A549 (cell line): ENCODE data around the gene EML4.

ENCODE experiments used
- CTCF ChIP-seq: fragments of >200 bp; sonication (Bioruptor Twin); formaldehyde crosslinking; IDR thresholded peaks from 3 replicates; pipeline ENCODE4 v1.5.1; 2016
- FOSL2 ChIP-seq, 2 experiments: fragments of 450-650 bp in 1 of 2; fragments of >200 bp in 1 of 2; sonication (Bioruptor Twin) in 1 of 2; formaldehyde crosslinking; IDR thresholded peaks; 2 replicates each; pipeline versions ENCODE4 v1.5.0 to v1.6.1; 2016 to 2020; ENCODE audit warnings: mild to moderate bottlenecking in 1 of 2, moderate library complexity in 1 of 2
- HDAC2 ChIP-seq: fragments of 200-600 bp; sonication (generic); IDR thresholded peaks from 2 replicates; pipeline ENCODE4 v1.6.1; 2016
- JUN ChIP-seq, 2 experiments: fragments of >200 bp; sonication (Bioruptor Twin); formaldehyde crosslinking; IDR thresholded peaks; 2 replicates in 1 of 2; 3 replicates in 1 of 2; pipeline ENCODE4 v1.6.1; 2016 to 2017
- KDM1A ChIP-seq: fragments of 200-600 bp; sonication (generic); IDR thresholded peaks from 2 replicates; pipeline ENCODE4 v1.6.1; 2016; ENCODE audit warnings: low read depth, mild to moderate bottlenecking
- MAX ChIP-seq: IDR thresholded peaks from 2 replicates; pipeline ENCODE4 v1.6.1; 2012
- POLR2A ChIP-seq: IDR thresholded peaks from 2 replicates; pipeline ENCODE4 v1.6.1; 2012; ENCODE audit warnings: mild to moderate bottlenecking, low read length
- REST ChIP-seq: fragments of 200-600 bp; sonication (generic); IDR thresholded peaks from 2 replicates; pipeline ENCODE4 v1.6.1; 2016; ENCODE audit warnings: antibody characterized with exemption, mild to moderate bottlenecking, moderate library complexity
- TF ChIP-seq, protein P1 (sequence below): IDR thresholded peaks from 2 replicates; pipeline ENCODE4 v1.6.1; 2012

DNA sequence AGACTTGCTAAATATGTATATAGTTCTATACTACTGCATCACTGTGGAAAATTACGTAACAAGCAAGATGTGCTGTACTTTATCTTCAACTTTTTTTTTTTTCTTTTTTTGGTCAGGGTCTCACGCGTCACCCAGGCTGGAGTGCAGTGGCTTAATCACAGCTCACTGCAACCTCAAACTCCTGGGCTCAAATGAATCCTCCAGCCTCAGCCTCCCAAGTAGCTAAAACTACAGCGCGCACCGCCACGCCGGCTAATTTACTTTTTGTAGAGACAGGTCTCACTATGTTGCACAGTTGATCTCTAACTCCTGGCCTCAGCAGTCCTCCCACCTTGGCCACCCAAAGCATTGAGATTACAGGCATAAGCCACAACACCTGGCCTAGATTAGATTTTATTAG lies 123.9 kb downstream of the EML4 start:
- TF ChIP-seq CTCF (no peak), KDM1A (no peak), POLR2A (no peak), HDAC2 (no peak), JUN (IDR thresholded peaks at IDR 0.05) (no peak), REST (no peak), MAX (no peak), FOSL2 (IDR thresholded peaks at IDR 0.05) (no peak), FOSL2 (CRISPR knock-in tag; IDR thresholded peaks at IDR 0.05) (no peak)
- TF ChIP-seq, protein P1, sequence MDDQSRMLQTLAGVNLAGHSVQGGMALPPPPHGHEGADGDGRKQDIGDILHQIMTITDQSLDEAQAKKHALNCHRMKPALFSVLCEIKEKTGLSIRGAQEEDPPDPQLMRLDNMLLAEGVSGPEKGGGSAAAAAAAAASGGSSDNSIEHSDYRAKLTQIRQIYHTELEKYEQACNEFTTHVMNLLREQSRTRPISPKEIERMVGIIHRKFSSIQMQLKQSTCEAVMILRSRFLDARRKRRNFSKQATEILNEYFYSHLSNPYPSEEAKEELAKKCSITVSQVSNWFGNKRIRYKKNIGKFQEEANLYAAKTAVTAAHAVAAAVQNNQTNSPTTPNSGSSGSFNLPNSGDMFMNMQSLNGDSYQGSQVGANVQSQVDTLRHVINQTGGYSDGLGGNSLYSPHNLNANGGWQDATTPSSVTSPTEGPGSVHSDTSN, result no peak
